H9 (cell line): Measurements from ENCODE around the gene PTPRB. TPM values are rescaled to one million over a fixed set of nuclear protein-coding genes. Genes with fewer than 3 reads are reported as not detected.

Experiments used
- DNase-seq: peaks from one replicate; pipeline ENCODE4 v3.0.0-alpha.2; 2017
- H2AFZ ChIP-seq: one replicate; pipeline ENCODE4 v1.6.1; 2013; ENCODE audit warnings: mild to moderate bottlenecking, low read length, control low read depth, moderate library complexity
- H2AK5ac ChIP-seq: 2 replicates; pipeline ENCODE4 v1.6.1; 2013; ENCODE audit warnings: low read length, control low read depth, mixed read lengths; ENCODE audit not compliant: insufficient read length
- H2BK120ac ChIP-seq: one replicate; pipeline ENCODE4 v1.6.1; 2013; ENCODE audit warnings: low read depth, mild to moderate bottlenecking, low read length, control low read depth, inconsistent platforms; ENCODE audit not compliant: poor library complexity, severe bottlenecking
- H2BK12ac ChIP-seq: 2 replicates; pipeline ENCODE4 v1.6.1; 2013; ENCODE audit warnings: low read length, control low read depth, mixed read lengths, low read depth; ENCODE audit not compliant: insufficient read length
- H2BK15ac ChIP-seq: 2 replicates; pipeline ENCODE4 v1.6.1; 2013; ENCODE audit warnings: low read depth, low read length, control low read depth
- H2BK20ac ChIP-seq: one replicate; pipeline ENCODE4 v1.6.1; 2013; ENCODE audit warnings: low read depth, mild to moderate bottlenecking, low read length, control low read depth, inconsistent platforms; ENCODE audit not compliant: poor library complexity, severe bottlenecking
- H2BK5ac ChIP-seq: 2 replicates; pipeline ENCODE4 v1.6.1; 2013; ENCODE audit warnings: low read length, control low read depth, mixed read lengths; ENCODE audit not compliant: insufficient read length
- H3K14ac ChIP-seq: 2 replicates; pipeline ENCODE4 v1.6.1; 2013; ENCODE audit warnings: low read length, control low read depth; ENCODE audit not compliant: insufficient read depth
- H3K18ac ChIP-seq: 2 replicates; pipeline ENCODE4 v1.6.1; 2013; ENCODE audit warnings: low read depth, mild to moderate bottlenecking, mixed read lengths, low read length, control low read depth; ENCODE audit not compliant: insufficient read length
- H3K23ac ChIP-seq: 2 replicates; pipeline ENCODE4 v1.6.1; 2013; ENCODE audit warnings: low read length, control low read depth, mixed read lengths, low read depth; ENCODE audit not compliant: insufficient read length
- H3K23me2 ChIP-seq: 2 replicates; pipeline ENCODE4 v1.6.1; 2013; ENCODE audit warnings: low read depth, mild to moderate bottlenecking, mixed read lengths, low read length, control low read depth; ENCODE audit not compliant: insufficient read length, poor library complexity, severe bottlenecking
- H3K27ac ChIP-seq: 2 replicates; pipeline ENCODE4 v1.5.1; 2013; ENCODE audit warnings: low read length, control low read depth, mixed read lengths, low read depth; ENCODE audit not compliant: insufficient read length
- H3K27me3 ChIP-seq: 2 replicates; pipeline ENCODE4 v1.6.1; 2013; ENCODE audit warnings: low read length, control low read depth, inconsistent platforms; ENCODE audit not compliant: insufficient read depth
- H3K4ac ChIP-seq: 2 replicates; pipeline ENCODE4 v1.6.1; 2013; ENCODE audit warnings: low read depth, mild to moderate bottlenecking, control low read depth, inconsistent platforms, low read length, moderate library complexity
- H3K4me1 ChIP-seq: 2 replicates; pipeline ENCODE4 v1.6.1; 2013; ENCODE audit warnings: low read length, control low read depth, inconsistent platforms; ENCODE audit not compliant: insufficient read depth
- H3K4me2 ChIP-seq: 2 replicates; pipeline ENCODE4 v1.6.1; 2013; ENCODE audit warnings: low read length, control low read depth, mixed read lengths; ENCODE audit not compliant: insufficient read length, insufficient read depth
- H3K56ac ChIP-seq: 2 replicates; pipeline ENCODE4 v1.6.1; 2013; ENCODE audit warnings: low read depth, mild to moderate bottlenecking, mixed read lengths, low read length, control low read depth; ENCODE audit not compliant: insufficient read length
- H3K79me1 ChIP-seq: 2 replicates; pipeline ENCODE4 v1.6.1; 2013; ENCODE audit warnings: low read depth, mild to moderate bottlenecking, moderate library complexity, low read length, control low read depth, inconsistent platforms; ENCODE audit not compliant: insufficient read depth, poor library complexity, severe bottlenecking
- H3K79me2 ChIP-seq: 2 replicates; pipeline ENCODE4 v1.6.1; 2013; ENCODE audit warnings: low read length, control low read depth, inconsistent platforms; ENCODE audit not compliant: insufficient read depth
- H3K9ac ChIP-seq: 2 replicates; pipeline ENCODE4 v1.6.1; 2013; ENCODE audit warnings: low read length, control low read depth, mixed read lengths; ENCODE audit not compliant: insufficient read length; ENCODE audit errors: extremely low read depth
- H3K9me3 ChIP-seq: one replicate; pipeline ENCODE4 v1.6.1; 2013; ENCODE audit warnings: low read depth, low read length, inconsistent platforms; ENCODE audit not compliant: control insufficient read depth
- H3T11ph ChIP-seq: one replicate; pipeline ENCODE4 v1.6.1; 2013; ENCODE audit warnings: mild to moderate bottlenecking, low read length, control low read depth, inconsistent platforms
- H4K20me1 ChIP-seq: one replicate; pipeline ENCODE4 v1.6.1; 2013; ENCODE audit not compliant: control insufficient read depth, insufficient read length, insufficient read depth
- H4K5ac ChIP-seq: 2 replicates; pipeline ENCODE4 v1.6.1; 2013; ENCODE audit warnings: low read depth, mild to moderate bottlenecking, mixed read lengths, low read length, control low read depth; ENCODE audit not compliant: insufficient read length
- H4K8ac ChIP-seq: replicated peaks from 2 replicates; pipeline ENCODE4 v1.6.1; 2013; ENCODE audit warnings: low read length, control low read depth, mixed read lengths, low read depth; ENCODE audit not compliant: insufficient read length
- H4K91ac ChIP-seq: 2 replicates; pipeline ENCODE4 v1.6.1; 2013; ENCODE audit warnings: low read depth, mild to moderate bottlenecking, moderate library complexity, mixed read lengths, low read length, control low read depth; ENCODE audit not compliant: insufficient read length
- H3K27ac Mint-ChIP-seq, 3 experiments: 2 replicates in 2 of 3; 3 replicates in 1 of 3; pipeline ENCODE4 v1.8.0; 2020 to 2021; ENCODE audit warnings: mixed read lengths in 3 of 3, mild to moderate bottlenecking in 1 of 3, moderate library complexity in 1 of 3
- H3K27me3 Mint-ChIP-seq: 2 replicates; pipeline ENCODE4 v1.8.0; 2021; ENCODE audit warnings: low read depth, mild to moderate bottlenecking, moderate library complexity, mixed read lengths
- H3K36me3 Mint-ChIP-seq, 3 experiments: 2 replicates in 2 of 3; 3 replicates in 1 of 3; pipeline ENCODE4 v1.8.0; 2020 to 2021; ENCODE audit warnings: low read depth in 3 of 3, mixed read lengths in 3 of 3; ENCODE audit not compliant: insufficient read depth in 1 of 3
- H3K4me1 Mint-ChIP-seq, 2 experiments: 2 replicates each; pipeline ENCODE4 v1.8.0; 2020; ENCODE audit warnings: mixed read lengths in 2 of 2
- H3K4me3 Mint-ChIP-seq, 2 experiments: 2 replicates in 1 of 2; 3 replicates in 1 of 2; pipeline ENCODE4 v1.8.0; 2020 to 2021; ENCODE audit warnings: mild to moderate bottlenecking in 2 of 2, mixed read lengths in 2 of 2, moderate library complexity in 1 of 2
- H3K9me3 Mint-ChIP-seq, 2 experiments: 2 replicates in 1 of 2; 3 replicates in 1 of 2; pipeline ENCODE4 v1.8.0; 2020; ENCODE audit warnings: mild to moderate bottlenecking in 2 of 2, mixed read lengths in 2 of 2, moderate library complexity in 1 of 2
- WGBS: extraction: QIAGEN DNeasy Blood & Tissue Kit; methylation state at CpG from one replicate; pipeline ENCODE4 v1.1.7; 2013; ENCODE audit warnings: missing lambda C conversion rate, low lambda C conversion rate, mixed read lengths; ENCODE audit not compliant: insufficient read length; ENCODE audit errors: extremely low coverage; 5-methylcytosine and 5-hydroxymethylcytosine counted together
- total RNA-seq: library from RNA; stranded (reverse); gene quantifications from 2 replicates; pipeline ENCODE4 v1.2.1, GENCODE V29; 2021
- TF ChIP-seq, protein P1 (sequence below): fragments of 200-600 bp; sonication (generic); conservative IDR thresholded peaks from 3 replicates; pipeline ENCODE4 v1.8.0; 2021; ENCODE audit warnings: antibody characterized with exemption, mild to moderate bottlenecking

Gene PTPRB
- total RNA-seq, 1 experiment from 2014 or later = 1.4 TPM

DNA sequence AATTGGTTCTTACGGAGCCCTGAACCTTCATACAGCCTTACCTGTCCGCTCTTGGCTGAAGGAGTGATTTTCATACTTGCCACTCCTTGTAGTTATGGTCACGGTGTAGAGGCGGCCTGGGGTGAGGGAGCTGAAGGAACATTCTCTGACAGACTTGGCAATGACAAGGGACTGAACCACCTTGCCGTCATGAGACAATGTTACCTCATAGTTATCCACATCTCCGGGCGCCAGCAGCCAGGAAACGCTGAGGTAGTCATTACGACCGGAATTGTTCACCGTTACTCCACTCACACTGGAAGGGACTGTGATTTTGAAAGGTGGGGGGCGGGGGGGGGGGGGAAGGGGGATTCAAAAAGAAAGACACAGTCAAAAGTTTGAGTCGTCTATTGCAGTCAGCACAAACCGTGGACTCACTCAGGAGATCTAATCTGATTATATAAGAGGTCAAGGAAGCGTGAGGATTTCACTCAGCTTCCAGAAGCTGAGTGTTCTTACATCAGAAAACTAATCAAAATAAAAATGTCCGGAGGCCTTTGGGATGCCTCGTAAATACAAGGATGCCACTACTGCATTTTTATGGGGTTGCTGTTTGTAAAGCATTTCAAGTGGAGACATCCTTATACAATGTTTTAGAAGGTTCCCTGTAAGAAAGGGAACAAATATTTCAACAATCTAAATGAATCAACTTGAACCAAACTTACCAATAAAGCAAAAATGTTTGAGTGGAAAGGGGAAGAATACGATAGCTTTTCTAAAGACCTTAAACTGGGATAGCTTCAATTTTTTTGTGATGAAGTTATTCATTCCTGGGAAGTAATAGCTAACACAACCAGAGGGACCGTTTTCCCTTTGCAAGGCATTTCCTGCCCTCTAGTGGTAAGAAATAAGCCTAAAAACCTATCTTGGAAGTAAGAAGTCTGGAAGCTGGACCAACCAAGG, 60.6 kb downstream of the PTPRB start:
- Mint-ChIP-seq H3K4me3 (no peak overlapping the region), H3K27me3 (no peaks in the 10 kb centered on the region), H3K4me1 (0 out of 4 replicates have a peak, but pooled peaks cover 0 to 2% of the 10 kb centered on the region in 2 experiments), H3K36me3 (no peaks in the 10 kb centered on the region; a peak in 1 of 7 replicates), H3K27ac (no peak overlapping the region; a peak in 1 of 7 replicates), H3K9me3 (no peaks in the 10 kb centered on the region)
- H3K4me1 ChIP-seq = no peaks in the 10 kb centered on the region
- H2BK12ac ChIP-seq = no peak overlapping the region
- H3K56ac ChIP-seq = no peak overlapping the region
- no peak overlapping the region for H3T11ph ChIP-seq
- no peak overlapping the region for H2AFZ ChIP-seq
- H3K9ac ChIP-seq = no peak overlapping the region
- no peak overlapping the region for H2BK120ac ChIP-seq
- no peak overlapping the region for H2AK5ac ChIP-seq
- no peaks in the 10 kb centered on the region for H3K79me1 ChIP-seq
- no peak overlapping the region for H3K18ac ChIP-seq
- no peaks in the 10 kb centered on the region for H3K9me3 ChIP-seq
- no peak overlapping the region for H3K23ac ChIP-seq
- H4K20me1 ChIP-seq = no peaks in the 10 kb centered on the region
- H2BK20ac ChIP-seq = no peak overlapping the region
- no peak overlapping the region for H3K27ac ChIP-seq
- TF ChIP-seq, protein P1, sequence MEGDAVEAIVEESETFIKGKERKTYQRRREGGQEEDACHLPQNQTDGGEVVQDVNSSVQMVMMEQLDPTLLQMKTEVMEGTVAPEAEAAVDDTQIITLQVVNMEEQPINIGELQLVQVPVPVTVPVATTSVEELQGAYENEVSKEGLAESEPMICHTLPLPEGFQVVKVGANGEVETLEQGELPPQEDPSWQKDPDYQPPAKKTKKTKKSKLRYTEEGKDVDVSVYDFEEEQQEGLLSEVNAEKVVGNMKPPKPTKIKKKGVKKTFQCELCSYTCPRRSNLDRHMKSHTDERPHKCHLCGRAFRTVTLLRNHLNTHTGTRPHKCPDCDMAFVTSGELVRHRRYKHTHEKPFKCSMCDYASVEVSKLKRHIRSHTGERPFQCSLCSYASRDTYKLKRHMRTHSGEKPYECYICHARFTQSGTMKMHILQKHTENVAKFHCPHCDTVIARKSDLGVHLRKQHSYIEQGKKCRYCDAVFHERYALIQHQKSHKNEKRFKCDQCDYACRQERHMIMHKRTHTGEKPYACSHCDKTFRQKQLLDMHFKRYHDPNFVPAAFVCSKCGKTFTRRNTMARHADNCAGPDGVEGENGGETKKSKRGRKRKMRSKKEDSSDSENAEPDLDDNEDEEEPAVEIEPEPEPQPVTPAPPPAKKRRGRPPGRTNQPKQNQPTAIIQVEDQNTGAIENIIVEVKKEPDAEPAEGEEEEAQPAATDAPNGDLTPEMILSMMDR = peak; percentile 90
- H3K79me2 ChIP-seq = no peaks in the 10 kb centered on the region
- no peaks in the 10 kb centered on the region for H3K23me2 ChIP-seq
- no CpG with 5 or more reads among the region's 19 CpGs for WGBS
- H4K5ac ChIP-seq = no peak overlapping the region
- no peak overlapping the region for H3K4me2 ChIP-seq
- no peaks in the 10 kb centered on the region for H3K27me3 ChIP-seq
- no peak overlapping the region for H2BK5ac ChIP-seq
- H4K8ac ChIP-seq = no peak overlapping the region
- no peak overlapping the region for H3K14ac ChIP-seq
- H2BK15ac ChIP-seq = no peak overlapping the region
- no peak overlapping the region for H4K91ac ChIP-seq
- H3K4ac ChIP-seq = no peak overlapping the region
- DNase-seq = no peak
